Activated CD8-positive, alpha-beta memory T cell treated with anti-CD3 and anti-CD28 coated beads for 1 hour (primary cell): Measurements from ENCODE around the gene TTLL12.

Experiments used
- DNase-seq, 2 donors: peaks; one replicate each; pipeline ENCODE4 v3.0.0-alpha.2; 2020; ENCODE audit warnings: low read depth in 1 of 2; ENCODE audit errors: extremely low read depth in 1 of 2

The TTLL12 gene

GRCh38 chr22:43216738-43217137, 29.8 kb upstream of the TTLL12 start:
- DNase-seq, result no peak

- DNase-seq, result no peak
Observed at GRCh38 chr22:43213962-43214361, 27.0 kb upstream of the TTLL12 start.

GRCh38 chr22:43213051-43213450, 26.1 kb upstream of the TTLL12 start:
- DNase-seq, result no peak

- no peak for DNase-seq
Observed at GRCh38 chr22:43212434-43212952, 25.6 kb upstream of the TTLL12 start.

- no peak for DNase-seq
Observed at GRCh38 chr22:43211941-43212433, 25.1 kb upstream of the TTLL12 start.

- DNase-seq, result no peak
Observed at GRCh38 chr22:43210631-43211515, 23.9 kb upstream of the TTLL12 start.

- no peak for DNase-seq
Observed at GRCh38 chr22:43209971-43210370, 23.0 kb upstream of the TTLL12 start.

GRCh38 chr22:43209523-43209890, 22.6 kb upstream of the TTLL12 start:
- DNase-seq, result no peak

- DNase-seq, result no peak
Observed at GRCh38 chr22:43208703-43209522, 22.0 kb upstream of the TTLL12 start.

GRCh38 chr22:43207849-43208702, 21.1 kb upstream of the TTLL12 start:
- no peak for DNase-seq

GRCh38 chr22:43207386-43207785, 20.5 kb upstream of the TTLL12 start:
- no peak for DNase-seq

- no peak for DNase-seq
Observed at GRCh38 chr22:43206509-43207161, 19.7 kb upstream of the TTLL12 start.

GRCh38 chr22:43205748-43206508, 19.0 kb upstream of the TTLL12 start:
- DNase-seq, result no peak

GRCh38 chr22:43205261-43205691, 18.3 kb upstream of the TTLL12 start:
- no peak for DNase-seq

- no peak for DNase-seq
Observed at GRCh38 chr22:43203471-43203981, 16.6 kb upstream of the TTLL12 start.

- DNase-seq, result no peak
Observed at GRCh38 chr22:43202756-43203410, 15.9 kb upstream of the TTLL12 start.

- DNase-seq, result no peak
Observed at GRCh38 chr22:43202326-43202725, 15.4 kb upstream of the TTLL12 start.

- no peak for DNase-seq
Observed at GRCh38 chr22:43201486-43202219, 14.7 kb upstream of the TTLL12 start.
